SK-N-SH treated with all-trans-retinoic acid at 6 μM for 48 hours (cell line): Measurements from ENCODE around the gene PEX11G.

Experiments used
- CSDC2 ChIP-seq: fragments of 250-450 bp; sonication (Bioruptor Pico); IDR thresholded peaks from 2 replicates; pipeline ENCODE4 v1.5.0; 2020; ENCODE audit warnings: mild to moderate bottlenecking, moderate library complexity
- GLIS3 ChIP-seq: fragments of 250-450 bp; sonication (Bioruptor Pico); IDR thresholded peaks from 2 replicates; pipeline ENCODE4 v1.5.0; 2020; ENCODE audit warnings: mild to moderate bottlenecking, moderate library complexity
- POU6F1 ChIP-seq: fragments of 250-450 bp; sonication (Bioruptor Pico); IDR thresholded peaks from 2 replicates; pipeline ENCODE4 v1.8.0; 2021; ENCODE audit warnings: low read depth, mild to moderate bottlenecking, moderate library complexity, borderline replicate concordance
- RARB ChIP-seq: fragments of 250-450 bp; sonication (Bioruptor Pico); IDR thresholded peaks from 2 replicates; pipeline ENCODE4 v1.8.0; 2021; ENCODE audit warnings: mild to moderate bottlenecking, moderate library complexity
- TSHZ2 ChIP-seq: fragments of 250-450 bp; sonication (Bioruptor Pico); IDR thresholded peaks from 2 replicates; pipeline ENCODE4 v1.5.0; 2020; ENCODE audit warnings: mild to moderate bottlenecking, moderate library complexity
- ZFP3 ChIP-seq: fragments of 250-450 bp; sonication (Bioruptor Pico); IDR thresholded peaks from 2 replicates; pipeline ENCODE4 v1.5.0; 2020; ENCODE audit warnings: mild to moderate bottlenecking, moderate library complexity

GRCh38 chr19:7524523-7524922 lies 35.7 kb upstream of the PEX11G start:
- no peak for TF ChIP-seq TSHZ2 (CRISPR knock-in tag)
- no peak for TF ChIP-seq CSDC2 (CRISPR knock-in tag)
- TF ChIP-seq RARB (CRISPR knock-in tag): no peak
- no peak for TF ChIP-seq POU6F1
- no peak for TF ChIP-seq ZFP3 (CRISPR knock-in tag)
- TF ChIP-seq GLIS3: no peak
